Adrenal gland (tissue), 5 donors: ENCODE measurements around the gene ANP32A.

ENCODE experiments used
- CTCF ChIP-seq, 6 experiments: fragments of 450-650 bp in 4 of 6; fragments of 200-600 bp in 2 of 6; sonication (generic) in 1 of 6; IDR thresholded peaks; 1 replicate in 5 of 6; 2 replicates in 1 of 6; pipeline versions ENCODE4 v1.5.1 to v1.8.0; 2016 to 2021; ENCODE audit warnings: antibody characterized with exemption in 6 of 6, mild to moderate bottlenecking in 2 of 6, moderate library complexity in 1 of 6
- POLR2A ChIP-seq, 2 donors: fragments of 450-650 bp; IDR thresholded peaks; one replicate each; pipeline ENCODE4 v1.6.1; 2017; ENCODE audit warnings: antibody characterized with exemption in 2 of 2, mild to moderate bottlenecking in 2 of 2, moderate library complexity in 1 of 2
- donor health status: DM: no; HTN: no; CAD: no.

GRCh38 chr15:68784206-68784605, 36.5 kb downstream of the ANP32A start:
- no peak for TF ChIP-seq CTCF (IDR thresholded peaks at IDR 0.05)
- no peak for TF ChIP-seq POLR2A (IDR thresholded peaks at IDR 0.05)
